ENCODE results near the gene NOS1AP. TPM values are rescaled to one million over a fixed set of nuclear protein-coding genes. Genes with fewer than 3 reads are reported as not detected.

Gene NOS1AP
- total and polyA plus RNA-seq, 2 donors (not counting 3 experiments of a cell fraction or from before 2014, with no cell fraction given), result 1.3 to 5.4 TPM

DNA sequence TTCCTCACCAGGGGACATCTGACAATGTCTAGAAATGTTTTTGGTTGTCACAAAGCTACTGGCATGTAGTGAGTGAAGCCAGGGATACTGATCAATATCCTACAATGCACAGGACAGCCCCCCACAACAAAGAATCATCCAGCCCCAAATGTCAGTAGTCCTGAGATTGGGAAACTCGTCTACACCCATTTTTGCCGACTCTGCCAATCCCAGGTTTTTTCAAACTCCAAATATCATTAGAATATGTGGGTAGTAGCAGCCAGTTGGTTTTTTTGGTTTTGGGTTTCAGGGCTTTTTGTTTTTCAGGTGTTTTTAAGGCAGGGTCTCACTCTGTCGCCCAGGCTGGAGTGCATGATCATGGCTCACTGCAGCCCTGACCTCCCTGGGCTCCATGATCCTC is 301.2 kb downstream of the NOS1AP start:
- Histone ChIP-seq H3K4me1 (ENCODE audit: control insufficient read depth, extremely low read depth, insufficient read depth, low read length) (no peaks in the 10 kb centered on the region), H3K9me1 (replicated peaks; ENCODE audit: control insufficient read depth, extremely low read depth, insufficient read depth, low read length) (no peaks in the 10 kb centered on the region), H2AFZ (ENCODE audit: low read depth, low read length) (no peak overlapping the region), H3K79me2 (ENCODE audit: control insufficient read depth, insufficient read depth, low read length) (no peaks in the 10 kb centered on the region), H3K9ac (replicated peaks; ENCODE audit: extremely low read depth, insufficient read depth, low read length) (no peak overlapping the region), H3K9me3 (replicated peaks; ENCODE audit: control insufficient read depth, insufficient read depth, low read length) (no peaks in the 10 kb centered on the region), H3K36me3 (ENCODE audit: control insufficient read depth in 2 of 2, extremely low read depth in 1 of 2, insufficient read depth in 2 of 2, low read length in 2 of 2) (peaks cover 0 to 4% of the 10 kb centered on the region in 2 experiments), H3K27ac (ENCODE audit: insufficient read depth, low read depth, low read length) (no peak overlapping the region), H3K27me3 (ENCODE audit: control insufficient read depth in 2 of 2, insufficient read depth in 2 of 2, low read length in 2 of 2) (no peaks in the 10 kb centered on the region), H3K4me2 (ENCODE audit: insufficient read depth, low read length) (no peak overlapping the region), H3K4me3 (replicated peaks in 1 of 3; ENCODE audit: insufficient read depth in 1 of 3, low read depth in 1 of 3, low read length in 3 of 3) (no peak overlapping the region), H4K20me1 (replicated peaks; ENCODE audit: control insufficient read depth, extremely low read depth, insufficient read depth, low read length) (no peaks in the 10 kb centered on the region)
- ChIA-PET CTCF (interaction anchor here (1.1 kb wide), 1 partner anchor 13 kb away, joined by 3 read pairs; no protein-coding TSS in a partner anchor), POLR2A (no interaction called here)
- dilution Hi-C loops (cut with MboI; ENCODE audit: extremely low pct_ligation_motif_present, low sequenced_read_pairs) (no loop called here), intact Hi-C loops (cut with micrococcal nuclease) (no loop called here)
- no TSS peak for BruUV-seq (replicated peaks)
- no peak for DNase-seq (ENCODE audit: low read depth, low spot score)
- no peak for FAIRE-seq
- TF ChIP-seq, protein P1, sequence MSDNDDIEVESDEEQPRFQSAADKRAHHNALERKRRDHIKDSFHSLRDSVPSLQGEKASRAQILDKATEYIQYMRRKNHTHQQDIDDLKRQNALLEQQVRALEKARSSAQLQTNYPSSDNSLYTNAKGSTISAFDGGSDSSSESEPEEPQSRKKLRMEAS (IDR thresholded peaks at IDR 0.05; ENCODE audit: insufficient read depth, insufficient read length), result no peak
- no peak for TF ChIP-seq MYC (IDR thresholded peaks at IDR 0.05; ENCODE audit: low read depth, low read length)
- TF ChIP-seq, protein P2, sequence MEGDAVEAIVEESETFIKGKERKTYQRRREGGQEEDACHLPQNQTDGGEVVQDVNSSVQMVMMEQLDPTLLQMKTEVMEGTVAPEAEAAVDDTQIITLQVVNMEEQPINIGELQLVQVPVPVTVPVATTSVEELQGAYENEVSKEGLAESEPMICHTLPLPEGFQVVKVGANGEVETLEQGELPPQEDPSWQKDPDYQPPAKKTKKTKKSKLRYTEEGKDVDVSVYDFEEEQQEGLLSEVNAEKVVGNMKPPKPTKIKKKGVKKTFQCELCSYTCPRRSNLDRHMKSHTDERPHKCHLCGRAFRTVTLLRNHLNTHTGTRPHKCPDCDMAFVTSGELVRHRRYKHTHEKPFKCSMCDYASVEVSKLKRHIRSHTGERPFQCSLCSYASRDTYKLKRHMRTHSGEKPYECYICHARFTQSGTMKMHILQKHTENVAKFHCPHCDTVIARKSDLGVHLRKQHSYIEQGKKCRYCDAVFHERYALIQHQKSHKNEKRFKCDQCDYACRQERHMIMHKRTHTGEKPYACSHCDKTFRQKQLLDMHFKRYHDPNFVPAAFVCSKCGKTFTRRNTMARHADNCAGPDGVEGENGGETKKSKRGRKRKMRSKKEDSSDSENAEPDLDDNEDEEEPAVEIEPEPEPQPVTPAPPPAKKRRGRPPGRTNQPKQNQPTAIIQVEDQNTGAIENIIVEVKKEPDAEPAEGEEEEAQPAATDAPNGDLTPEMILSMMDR (IDR thresholded peaks at IDR 0.05; ENCODE audit: extremely low read depth in 1 of 2, insufficient read depth in 1 of 2, low read depth in 1 of 2, low read length in 2 of 2), result no peak
- no peak for TF ChIP-seq FOS (IDR thresholded peaks at IDR 0.05; ENCODE audit: borderline replicate concordance, insufficient read depth, low read length)
- no peak for TF ChIP-seq POLR2AphosphoS5 (IDR thresholded peaks at IDR 0.05; ENCODE audit: insufficient read depth, low read depth, low read length)
- TF ChIP-seq GATA2 (IDR thresholded peaks at IDR 0.05; ENCODE audit: insufficient read depth, insufficient read length, low read depth, low read length), result no peak
